Epithelial cell of alveolus of lung (primary cell): ENCODE measurements around the gene NCF2. TPM values are rescaled to one million over a fixed set of nuclear protein-coding genes. Genes with fewer than 3 reads are reported as not detected.

Source experiments
- total RNA-seq: library from RNA; depleted of rRNA; stranded (reverse); fragments of >200 nt; gene quantifications from 2 replicates; pipeline ENCODE4 v1.2.1, GENCODE V29; 2015

The NCF2 gene
- total RNA-seq, result 5.3 TPM in 1 of 2 replicates, not detected in the other

GRCh38 chr1:183590244-183591191, at the start of gene NCF2:
NCF2 (minus strand) TSS chr1:183590459; CDS start chr1:183590329, 130 bp downstream.

GRCh38 chr1:183635606-183636333, 45.5 kb upstream of the NCF2 start, which contains the start of gene ARPC5:
ARPC5 (minus strand) TSS chr1:183635783; CDS start chr1:183635659, 124 bp downstream.

Other genes with a start within 250 kb of the NCF2 start
- under 0.01 and 0.26 TPM in 2 replicates for gene NMNAT2, start 172.1 kb downstream of the NCF2 start, total RNA-seq
- 17.3 and 40.9 TPM in 2 replicates for gene SMG7, start 118.0 kb downstream of the NCF2 start, total RNA-seq
- 90.4 and 215 TPM in 2 replicates for gene ARPC5, start 45.3 kb upstream of the NCF2 start, total RNA-seq
- not detected in 2 replicates for gene APOBEC4, start 62.9 kb upstream of the NCF2 start, total RNA-seq
- gene RGL1, start 214.7 kb upstream of the NCF2 start, total RNA-seq, result 12.3 and 21.4 TPM in 2 replicates